ENCODE results near the gene SEC23A.
"Not testable (repeated sequence)": the region's sequence is repeated elsewhere in the genome, so short reads cannot be mapped to it uniquely, and the experiment has no call there.

The SEC23A gene

GRCh38 chr14:39029789-39030188 is 73.2 kb downstream of the SEC23A start:
- DNase-seq (ENCODE audit: low spot score) = no peak

GRCh38 chr14:39028620-39029019 is 74.4 kb downstream of the SEC23A start:
- no peak for DNase-seq (ENCODE audit: low spot score)

- DNase-seq (ENCODE audit: low spot score) = no peak
Observed at GRCh38 chr14:39025810-39026627, 77.0 kb downstream of the SEC23A start.

GRCh38 chr14:39025250-39025809 is 77.7 kb downstream of the SEC23A start:
- no peak for DNase-seq (ENCODE audit: low spot score)

- DNase-seq (ENCODE audit: low spot score) = no peak
Observed at GRCh38 chr14:39023939-39024871, 78.8 kb downstream of the SEC23A start.

GRCh38 chr14:39017096-39018016 is 85.7 kb downstream of the SEC23A start:
- not testable (repeated sequence) for DNase-seq (ENCODE audit: low spot score)

GRCh38 chr14:39016733-39017095 is 86.3 kb downstream of the SEC23A start:
- DNase-seq (ENCODE audit: low spot score) = no peak

- no peak for DNase-seq (ENCODE audit: low spot score)
Observed at GRCh38 chr14:39015964-39016577, 87.0 kb downstream of the SEC23A start.

- peak; percentile 45 for DNase-seq (ENCODE audit: low spot score)
Observed at GRCh38 chr14:39015360-39015961, 87.6 kb downstream of the SEC23A start.

GRCh38 chr14:39014460-39014859 is 88.6 kb downstream of the SEC23A start:
- DNase-seq (ENCODE audit: low spot score) = no peak

GRCh38 chr14:39008965-39009364 is 94.1 kb downstream of the SEC23A start:
- DNase-seq (ENCODE audit: low spot score) = not testable (repeated sequence)

- no peak for DNase-seq (ENCODE audit: low spot score)
Observed at GRCh38 chr14:39006721-39007410, 96.2 kb downstream of the SEC23A start.

GRCh38 chr14:39005044-39005880 is 97.8 kb downstream of the SEC23A start:
- no peak for DNase-seq (ENCODE audit: low spot score)

- DNase-seq (ENCODE audit: low spot score) = no peak
Observed at GRCh38 chr14:38999949-39000348, 103.1 kb downstream of the SEC23A start.

- DNase-seq (ENCODE audit: low spot score) = no peak
Observed at GRCh38 chr14:38994731-38995130, 108.3 kb downstream of the SEC23A start.

GRCh38 chr14:38993981-38994380 is 109.1 kb downstream of the SEC23A start:
- no peak for DNase-seq (ENCODE audit: low spot score)

GRCh38 chr14:38992067-38992844 is 110.8 kb downstream of the SEC23A start:
- no peak for DNase-seq (ENCODE audit: low spot score)

GRCh38 chr14:38991299-38991698 is 111.7 kb downstream of the SEC23A start:
- DNase-seq (ENCODE audit: low spot score) = no peak

Measured in AG08396 (cell line).